Liver (tissue), 9 donors: ENCODE measurements around the gene IPO9. TPM values are rescaled to one million over a fixed set of nuclear protein-coding genes. Genes with fewer than 3 reads are reported as not detected.
A peak's percentile ranks its signal among the peaks of the same experiment; 100 is the strongest.

Experiments
- DNase-seq: peaks from one replicate; pipeline ENCODE4 v3.0.0-alpha.2; 2017; ENCODE audit warnings: low spot score
- H3K27ac ChIP-seq, 2 donors: one replicate each; pipeline ENCODE4 v1.7.0; 2013; ENCODE audit warnings: inconsistent platforms in 2 of 2, low read length in 2 of 2, control low read depth in 1 of 2, low read depth in 1 of 2, mild to moderate bottlenecking in 1 of 2
- H3K27me3 ChIP-seq, 4 donors: one replicate each; pipeline versions ENCODE4 v1.6.1 to v1.7.0; 2013; ENCODE audit warnings: low read length in 3 of 4, inconsistent platforms in 1 of 4, mild to moderate bottlenecking in 1 of 4, moderate library complexity in 1 of 4; ENCODE audit not compliant: control insufficient read depth in 4 of 4, insufficient read depth in 4 of 4
- H3K36me3 ChIP-seq, 4 donors: one replicate each; pipeline versions ENCODE4 v1.6.1 to v1.7.0; 2013; ENCODE audit warnings: low read length in 3 of 4, mild to moderate bottlenecking in 3 of 4, low read depth in 1 of 4, moderate library complexity in 1 of 4; ENCODE audit not compliant: control insufficient read depth in 4 of 4, insufficient read depth in 3 of 4
- H3K4me1 ChIP-seq, 4 donors: one replicate each; pipeline versions ENCODE4 v1.6.1 to v1.7.0; 2013; ENCODE audit warnings: low read length in 3 of 4, mild to moderate bottlenecking in 3 of 4, moderate library complexity in 1 of 4; ENCODE audit not compliant: control insufficient read depth in 4 of 4, insufficient read depth in 4 of 4
- H3K4me3 ChIP-seq, 3 donors: one replicate each; pipeline versions ENCODE4 v1.6.1 to v1.7.0; 2013; ENCODE audit warnings: low read length in 3 of 3, control low read depth in 1 of 3, low read depth in 1 of 3, mild to moderate bottlenecking in 1 of 3
- H3K9ac ChIP-seq, 2 donors: one replicate each; pipeline ENCODE4 v1.7.0; 2013; ENCODE audit warnings: low read length in 2 of 2, mild to moderate bottlenecking in 2 of 2, moderate library complexity in 2 of 2, control low read depth in 1 of 2, low read depth in 1 of 2
- H3K9me3 ChIP-seq, 4 donors: one replicate each; pipeline versions ENCODE4 v1.6.1 to v1.7.0; 2013; ENCODE audit warnings: low read length in 3 of 4; ENCODE audit not compliant: control insufficient read depth in 4 of 4
- ATF3 ChIP-seq: IDR thresholded peaks from 2 replicates; pipeline ENCODE4 v1.6.1; 2016; ENCODE audit warnings: antibody characterized with exemption
- CTCF ChIP-seq: fragments of 150-350 bp; IDR thresholded peaks from 2 replicates; pipeline ENCODE4 v1.5.1; 2017; ENCODE audit warnings: improper control_type of control experiment, low read depth, low read length; ENCODE audit not compliant: missing input control
- EGR1 ChIP-seq, 2 donors: IDR thresholded peaks; 2 replicates each; pipeline ENCODE4 v1.6.1; 2016 to 2018; ENCODE audit warnings: antibody characterized with exemption in 2 of 2, low read depth in 2 of 2
- FOXA1 ChIP-seq: IDR thresholded peaks from 2 replicates; pipeline ENCODE4 v1.6.1; 2016; ENCODE audit warnings: antibody characterized with exemption
- FOXA2 ChIP-seq: IDR thresholded peaks from 2 replicates; pipeline ENCODE4 v1.6.1; 2016; ENCODE audit warnings: antibody characterized with exemption
- GABPA ChIP-seq, 2 donors: IDR thresholded peaks in 1 of 2; conservative IDR thresholded peaks in 1 of 2; 2 replicates each; pipeline ENCODE4 v1.6.1; 2016; ENCODE audit warnings: antibody characterized with exemption in 2 of 2, mild to moderate bottlenecking in 1 of 2, moderate library complexity in 1 of 2
- HNF4A ChIP-seq, 2 donors: conservative IDR thresholded peaks; 2 replicates each; pipeline ENCODE4 v1.6.1; 2016; ENCODE audit warnings: antibody characterized with exemption in 2 of 2, mild to moderate bottlenecking in 2 of 2
- HNF4G ChIP-seq: IDR thresholded peaks from 2 replicates; pipeline ENCODE4 v1.6.1; 2016; ENCODE audit warnings: antibody characterized with exemption
- JUND ChIP-seq, 2 donors: IDR thresholded peaks; 2 replicates each; pipeline ENCODE4 v1.6.1; 2016; ENCODE audit warnings: antibody characterized with exemption in 2 of 2
- MAX ChIP-seq: IDR thresholded peaks from 2 replicates; pipeline ENCODE4 v1.6.1; 2016; ENCODE audit warnings: antibody characterized with exemption
- NR2F2 ChIP-seq: IDR thresholded peaks from 2 replicates; pipeline ENCODE4 v1.6.1; 2016; ENCODE audit warnings: antibody characterized with exemption
- RAD21 ChIP-seq, 2 donors: IDR thresholded peaks; 2 replicates each; pipeline ENCODE4 v1.6.1; 2016; ENCODE audit warnings: antibody characterized with exemption in 2 of 2, mild to moderate bottlenecking in 2 of 2
- REST ChIP-seq: IDR thresholded peaks from 2 replicates; pipeline ENCODE4 v1.6.1; 2016; ENCODE audit warnings: antibody characterized with exemption, mild to moderate bottlenecking
- RXRA ChIP-seq, 2 donors: IDR thresholded peaks; 2 replicates each; pipeline ENCODE4 v1.6.1; 2017 to 2018; ENCODE audit warnings: antibody characterized with exemption in 2 of 2, mild to moderate bottlenecking in 1 of 2
- SP1 ChIP-seq: IDR thresholded peaks from 2 replicates; pipeline ENCODE4 v1.6.1; 2018; ENCODE audit warnings: antibody characterized with exemption, mild to moderate bottlenecking
- TAF1 ChIP-seq: conservative IDR thresholded peaks from 2 replicates; pipeline ENCODE4 v1.6.1; 2016; ENCODE audit warnings: antibody characterized with exemption, mild to moderate bottlenecking
- YY1 ChIP-seq: IDR thresholded peaks from 2 replicates; pipeline ENCODE4 v1.6.1; 2016; ENCODE audit warnings: antibody characterized with exemption, mild to moderate bottlenecking
- ZBTB33 ChIP-seq: IDR thresholded peaks from 2 replicates; pipeline ENCODE4 v1.6.1; 2016; ENCODE audit warnings: antibody characterized with exemption
- WGBS: extraction: QIAGEN DNeasy Blood & Tissue Kit; methylation state at CpG from one replicate; pipeline ENCODE4 v1.1.7; 2013; 5-methylcytosine and 5-hydroxymethylcytosine counted together
- polyA plus RNA-seq, 2 donors: library from polyadenylated mRNA; stranded (reverse) in 1 of 2; unstranded in 1 of 2; fragments of 200-250 nt in 1 of 2; fragments of >200 nt in 1 of 2; fragmentation: Nextera tagmentation in 1 of 2; extraction: Ambion mirVana in 1 of 2; gene quantifications; one replicate each; pipeline versions ENCODE4 v1.2.1 to v1.2.3, GENCODE V29; 2013 to 2015
- total RNA-seq, 2 donors: library from RNA; depleted of rRNA; stranded (reverse); fragments of >200 nt; gene quantifications; one replicate each; pipeline ENCODE4 v1.2.3, GENCODE V29; 2014
- donor health status: healthy.
- donor health status: healthy.
- donor health status: healthy.
- donor health status: healthy.
- donor health status: healthy.

The IPO9 gene
- total and polyA plus RNA-seq, 4 donors: 6.6 to 22.1 (median 13.6) TPM

- peak; percentile 49 to 50 for TF ChIP-seq RAD21 (IDR thresholded peaks at IDR 0.05)
- no peak for TF ChIP-seq EGR1 (IDR thresholded peaks at IDR 0.05; ENCODE audit: low read depth in 2 of 2)
Measured at GRCh38 chr1:201848230-201848629, 19.3 kb downstream of the IPO9 start (continued).

- Histone ChIP-seq H3K4me3 (no peak overlapping the region), H3K27me3 (no peaks in the 10 kb centered on the region), H3K4me1 (peaks cover 12 to 34% (median 27%) of the 10 kb centered on the region in 4 donors), H3K27ac (peak overlapping the region; percentile 22 to 39), H3K36me3 (peaks cover 1 to 27% (median 20%) of the 10 kb centered on the region in 4 donors), H3K9me3 (no peaks in the 10 kb centered on the region), H3K9ac (no peak overlapping the region)
- TF ChIP-seq TAF1 (no peak), SP1 (peak; percentile 13), FOXA2 (no peak), EGR1 (IDR thresholded peaks at IDR 0.05; ENCODE audit: low read depth in 2 of 2) (no peak), HNF4G (no peak), YY1 (peak; percentile 19), JUND (IDR thresholded peaks at IDR 0.05) (no peak), NR2F2 (no peak), ATF3 (no peak), REST (no peak), ZBTB33 (no peak), FOXA1 (no peak), CTCF (no peak), MAX (no peak), GABPA (IDR thresholded peaks at IDR 0.05 in 1 of 2, conservative IDR thresholded peaks at IDR 0.05 in 1 of 2) (no peak), RAD21 (IDR thresholded peaks at IDR 0.05) (no peak), HNF4A (conservative IDR thresholded peaks at IDR 0.05) (peak; percentile 22 to 41), RXRA (IDR thresholded peaks at IDR 0.05) (peak in 1 of 2 donors; percentile 21)
- WGBS: 73% methylated on average over 2 of the region's 2 CpGs
- DNase-seq: no peak
Measured at GRCh38 chr1:201849372-201850052, 20.6 kb downstream of the IPO9 start.
